ENCODE measurements around the gene DGLUCY. TPM values are rescaled to one million over a fixed set of nuclear protein-coding genes. Genes with fewer than 3 reads are reported as not detected.

The DGLUCY gene
- total RNA-seq, 2 experiments from 2014 or later, result 109 to 110 TPM

- CTCF ChIA-PET, result interaction anchor here (0.6 to 1.6 kb wide), 7 partner anchors 9 to 224 kb away, joined by 3 to 5 read pairs (median 3); no protein-coding TSS in a partner anchor
- POLR2A ChIA-PET, result no interaction called here
- H3K36me3 Mint-ChIP-seq (ENCODE audit: low read depth), result peaks cover 78% of the 10 kb centered on the region
Observed at GRCh38 chr14:91126761-91127160, 12.9 kb downstream of the DGLUCY start.

GRCh38 chr14:91127401-91127801, 13.5 kb downstream of the DGLUCY start:
- no peak overlapping the region for H3K27ac Mint-ChIP-seq
- H3K27me3 Mint-ChIP-seq, result no peaks in the 10 kb centered on the region
- ChIA-PET POLR2A (no interaction called here), CTCF (interaction anchor here (1.0 to 1.6 kb wide), 5 partner anchors 10 to 224 kb away, joined by 3 to 5 read pairs (median 5); no protein-coding TSS in a partner anchor)
- peaks cover 81% of the 10 kb centered on the region for H3K36me3 Mint-ChIP-seq (ENCODE audit: low read depth)
- peaks cover 10% of the 10 kb centered on the region for H3K9me3 Mint-ChIP-seq
- H3K4me1 Mint-ChIP-seq, result peaks cover 28% of the 10 kb centered on the region
- H3K4me3 Mint-ChIP-seq, result no peak overlapping the region
- no peak for DNase-seq

More at GRCh38 chr14:91126761-91127160, 12.9 kb downstream of the DGLUCY start:
- H3K4me1 Mint-ChIP-seq, result peaks cover 30% of the 10 kb centered on the region
- no peak overlapping the region for H3K4me3 Mint-ChIP-seq
- no peaks in the 10 kb centered on the region for H3K27me3 Mint-ChIP-seq
- no peak for DNase-seq
- H3K9me3 Mint-ChIP-seq, result peaks cover 10% of the 10 kb centered on the region
- no peak overlapping the region for H3K27ac Mint-ChIP-seq

- Mint-ChIP-seq H3K9me3 (peaks cover 10% of the 10 kb centered on the region), H3K4me1 (peaks cover 27% of the 10 kb centered on the region), H3K27me3 (no peaks in the 10 kb centered on the region), H3K4me3 (no peak overlapping the region), H3K36me3 (ENCODE audit: low read depth) (peaks cover 81% of the 10 kb centered on the region), H3K27ac (no peak overlapping the region)
- ChIA-PET POLR2A (no interaction called here), CTCF (interaction anchor here (0.6 to 1.6 kb wide), 4 partner anchors 10 to 60 kb away, joined by 4 to 5 read pairs (median 5); no protein-coding TSS in a partner anchor)
- no peak for DNase-seq
Observed at GRCh38 chr14:91127924-91128323, 14.1 kb downstream of the DGLUCY start.

- no peak overlapping the region for H3K27ac Mint-ChIP-seq
- H3K27me3 Mint-ChIP-seq, result no peaks in the 10 kb centered on the region
- no peak for DNase-seq
- H3K4me3 Mint-ChIP-seq, result no peak overlapping the region
- POLR2A ChIA-PET, result no interaction called here
- peaks cover 76% of the 10 kb centered on the region for H3K36me3 Mint-ChIP-seq (ENCODE audit: low read depth)
- H3K9me3 Mint-ChIP-seq, result peaks cover 10% of the 10 kb centered on the region
- peaks cover 24% of the 10 kb centered on the region for H3K4me1 Mint-ChIP-seq
- CTCF ChIA-PET, result interaction anchor here (0.6 to 1.0 kb wide), 3 partner anchors 9 to 60 kb away, joined by 3 to 5 read pairs (median 4); no protein-coding TSS in a partner anchor
Observed at GRCh38 chr14:91128699-91129098, 14.8 kb downstream of the DGLUCY start.

GRCh38 chr14:91129261-91129660, 15.4 kb downstream of the DGLUCY start:
- no peak overlapping the region for H3K4me3 Mint-ChIP-seq
- POLR2A ChIA-PET, result no interaction called here
- peaks cover 9% of the 10 kb centered on the region for H3K9me3 Mint-ChIP-seq
- peaks cover 75% of the 10 kb centered on the region for H3K36me3 Mint-ChIP-seq (ENCODE audit: low read depth)
- CTCF ChIA-PET, result interaction anchor here (1.0 kb wide), 1 partner anchor 10 kb away, joined by 3 read pairs; no protein-coding TSS in a partner anchor
- H3K27ac Mint-ChIP-seq, result no peak overlapping the region
- no peaks in the 10 kb centered on the region for H3K27me3 Mint-ChIP-seq
- peaks cover 25% of the 10 kb centered on the region for H3K4me1 Mint-ChIP-seq
- DNase-seq, result no peak

- Mint-ChIP-seq H3K4me1 (peaks cover 26% of the 10 kb centered on the region), H3K27ac (no peak overlapping the region), H3K4me3 (no peak overlapping the region), H3K27me3 (no peaks in the 10 kb centered on the region), H3K9me3 (no peaks in the 10 kb centered on the region), H3K36me3 (ENCODE audit: low read depth) (peaks cover 54% of the 10 kb centered on the region)
- ChIA-PET CTCF (no interaction called here), POLR2A (no interaction called here)
- DNase-seq, result no peak
Observed at GRCh38 chr14:91135039-91135438, 21.2 kb downstream of the DGLUCY start.

- H3K36me3 Mint-ChIP-seq (ENCODE audit: low read depth), result peaks cover 56% of the 10 kb centered on the region
- no peaks in the 10 kb centered on the region for H3K27me3 Mint-ChIP-seq
- H3K9me3 Mint-ChIP-seq, result no peaks in the 10 kb centered on the region
- no peak overlapping the region for H3K4me3 Mint-ChIP-seq
- ChIA-PET POLR2A (interaction anchor here (1.0 kb wide), 1 partner anchor 24 kb away, joined by 3 read pairs; no protein-coding TSS in a partner anchor), CTCF (interaction anchor here (0.5 to 3.1 kb wide), 19 partner anchors 7 to 832 kb away, joined by 3 to 14 read pairs (median 4); partner anchors contain the start of gene RPS6KA5)
- peaks cover 58% of the 10 kb centered on the region for H3K4me1 Mint-ChIP-seq
- peak; percentile 62 for DNase-seq
- H3K27ac Mint-ChIP-seq, result peak overlapping the region; percentile 41
Observed at GRCh38 chr14:91138511-91139359, 24.9 kb downstream of the DGLUCY start.

- POLR2A ChIA-PET, result interaction anchor here (0.6 kb wide), 1 partner anchor 25 kb away, joined by 3 read pairs; no protein-coding TSS in a partner anchor
- CTCF ChIA-PET, result interaction anchor here (0.9 to 3.1 kb wide), 6 partner anchors 10 to 101 kb away, joined by 3 to 14 read pairs (median 6); partner anchors contain the start of genes DGLUCY and RPS6KA5
- no peak overlapping the region for H3K4me3 Mint-ChIP-seq
- H3K27ac Mint-ChIP-seq, result peak overlapping the region; percentile 21
- H3K36me3 Mint-ChIP-seq (ENCODE audit: low read depth), result peaks cover 61% of the 10 kb centered on the region
- DNase-seq, result no peak
- peaks cover 65% of the 10 kb centered on the region for H3K4me1 Mint-ChIP-seq
- H3K9me3 Mint-ChIP-seq, result no peaks in the 10 kb centered on the region
- no peaks in the 10 kb centered on the region for H3K27me3 Mint-ChIP-seq
Observed at GRCh38 chr14:91139776-91140175, 25.9 kb downstream of the DGLUCY start.

GRCh38 chr14:91140672-91141071, 26.8 kb downstream of the DGLUCY start:
- CTCF ChIA-PET, result interaction anchor here (1.1 to 2.0 kb wide), 2 partner anchors 9 to 27 kb away, joined by 3 to 7 read pairs; partner anchors contain the start of gene DGLUCY
- peak; percentile 7 for DNase-seq
- Mint-ChIP-seq H3K27me3 (no peaks in the 10 kb centered on the region), H3K4me3 (no peak overlapping the region), H3K27ac (no peak overlapping the region), H3K36me3 (ENCODE audit: low read depth) (peaks cover 65% of the 10 kb centered on the region), H3K9me3 (no peaks in the 10 kb centered on the region), H3K4me1 (peaks cover 69% of the 10 kb centered on the region)
- POLR2A ChIA-PET, result no interaction called here

GRCh38 chr14:91142214-91142668, 28.4 kb downstream of the DGLUCY start:
- peak; percentile 52 for DNase-seq
- ChIA-PET POLR2A (interaction anchor here (1.0 kb wide), 1 partner anchor 28 kb away, joined by 3 read pairs; no protein-coding TSS in a partner anchor), CTCF (interaction anchor here (0.7 to 1.1 kb wide), 4 partner anchors 12 to 241 kb away, joined by 3 to 4 read pairs (median 4); partner anchors contain the start of gene DGLUCY)
- Mint-ChIP-seq H3K27me3 (no peaks in the 10 kb centered on the region), H3K4me3 (peak overlapping the region; percentile 53), H3K4me1 (peaks cover 76% of the 10 kb centered on the region), H3K27ac (peak overlapping the region; percentile 79), H3K36me3 (ENCODE audit: low read depth) (peaks cover 75% of the 10 kb centered on the region), H3K9me3 (no peaks in the 10 kb centered on the region)

- H3K4me1 Mint-ChIP-seq, result peaks cover 68% of the 10 kb centered on the region
- peaks cover 70% of the 10 kb centered on the region for H3K36me3 Mint-ChIP-seq (ENCODE audit: low read depth)
- H3K9me3 Mint-ChIP-seq, result no peaks in the 10 kb centered on the region
- peak overlapping the region; percentile 81 for H3K27ac Mint-ChIP-seq
- no peak overlapping the region for H3K4me3 Mint-ChIP-seq
- POLR2A ChIA-PET, result no interaction called here
- CTCF ChIA-PET, result no interaction called here
- H3K27me3 Mint-ChIP-seq, result no peaks in the 10 kb centered on the region
- DNase-seq, result no peak
Observed at GRCh38 chr14:91143862-91144261, 30.0 kb downstream of the DGLUCY start.

GRCh38 chr14:91144425-91145145, 30.7 kb downstream of the DGLUCY start:
- peaks cover 64% of the 10 kb centered on the region for H3K4me1 Mint-ChIP-seq
- H3K4me3 Mint-ChIP-seq, result no peak overlapping the region
- ChIA-PET CTCF (interaction anchor here (1.2 to 2.9 kb wide), 3 partner anchors 25 to 39 kb away, joined by 3 to 11 read pairs (median 3); no protein-coding TSS in a partner anchor), POLR2A (no interaction called here)
- H3K36me3 Mint-ChIP-seq (ENCODE audit: low read depth), result peaks cover 66% of the 10 kb centered on the region
- no peaks in the 10 kb centered on the region for H3K9me3 Mint-ChIP-seq
- H3K27ac Mint-ChIP-seq, result peak overlapping the region; percentile 66
- H3K27me3 Mint-ChIP-seq, result no peaks in the 10 kb centered on the region
- DNase-seq, result no peak
